AG04450 (cell line): Measurements from ENCODE around the gene HIPK2. TPM values are rescaled to one million over a fixed set of nuclear protein-coding genes. Genes with fewer than 3 reads are reported as not detected.
A peak's percentile ranks its signal among the peaks of the same experiment; 100 is the strongest.

Source experiments
- CTCF ChIA-PET: fragments of 300-600, 350-600 bp; formaldehyde crosslinking; extraction: SDS; loops from one replicate; lab custom pipeline; 2022; ENCODE audit warnings: antibody characterized with exemption, inconsistent platforms; lab: Charles Lee
- POLR2A ChIA-PET: fragments of 350-600 bp; formaldehyde crosslinking; extraction: SDS; loops from one replicate; lab custom pipeline; 2021; ENCODE audit warnings: antibody characterized with exemption, inconsistent platforms; lab: Yijun Ruan, JAX
- DNase-seq: peaks from one replicate; pipeline ENCODE4 v3.0.0-alpha.2; 2011; ENCODE audit warnings: low read depth, low spot score
- H3K27ac ChIP-seq: one replicate; pipeline ENCODE4 v1.5.1; 2012; ENCODE audit warnings: low read depth, low read length, control low read depth
- H3K27me3 ChIP-seq: one replicate; pipeline ENCODE4 v1.6.0; 2012; ENCODE audit warnings: low read length; ENCODE audit not compliant: control insufficient read depth, insufficient read depth
- H3K4me3 ChIP-seq: 2 replicates; pipeline ENCODE4 v1.5.1; 2011; ENCODE audit warnings: mild to moderate bottlenecking, low read depth, low read length, control low read depth
- H3K9me3 ChIP-seq: 2 replicates; pipeline ENCODE4 v1.5.1; 2012; ENCODE audit warnings: low read length; ENCODE audit not compliant: control insufficient read depth, insufficient read depth
- CTCF ChIP-seq: IDR thresholded peaks from 2 replicates; pipeline ENCODE4 v1.5.1; 2011; ENCODE audit warnings: low read depth, low read length, control low read depth, inconsistent platforms
- polyA plus RNA-seq: library from polyadenylated mRNA; depleted of rRNA; stranded (reverse); fragments of >200 nt; gene quantifications from 2 replicates; pipeline ENCODE4 v1.2.3, GENCODE V29; 2011

HIPK2 gene
- polyA plus RNA-seq, 1 experiment: 61.4 TPM

GRCh38 chr7:139567647-139568345 is 210.0 kb downstream of the HIPK2 start:
- TF ChIP-seq CTCF: no peak
- no peak overlapping the region for H3K27ac ChIP-seq
- H3K9me3 ChIP-seq: no peaks in the 10 kb centered on the region
- no peaks in the 10 kb centered on the region for H3K27me3 ChIP-seq
- no peak for DNase-seq
- CTCF ChIA-PET: interaction anchor here (1.1 to 1.2 kb wide), 2 partner anchors 34 to 68 kb away, joined by 3 read pairs; no protein-coding TSS in a partner anchor
- H3K4me3 ChIP-seq: no peak overlapping the region
- POLR2A ChIA-PET: no interaction called here

- ChIA-PET POLR2A (no interaction called here), CTCF (interaction anchor here (1.2 kb wide), 1 partner anchor 35 kb away, joined by 3 read pairs; no protein-coding TSS in a partner anchor)
- H3K4me3 ChIP-seq: no peak overlapping the region
- H3K9me3 ChIP-seq: no peaks in the 10 kb centered on the region
- H3K27ac ChIP-seq: peak overlapping the region; percentile 11
- TF ChIP-seq CTCF: no peak
- no peak for DNase-seq
- H3K27me3 ChIP-seq: no peaks in the 10 kb centered on the region
Measured at GRCh38 chr7:139566736-139567646, 210.8 kb downstream of the HIPK2 start.

- no peak overlapping the region for H3K27ac ChIP-seq
- no peaks in the 10 kb centered on the region for H3K9me3 ChIP-seq
- POLR2A ChIA-PET: no interaction called here
- no peak for DNase-seq
- no peak overlapping the region for H3K4me3 ChIP-seq
- CTCF ChIA-PET: interaction anchor here (1.0 to 2.3 kb wide), 2 partner anchors 66 to 131 kb away, joined by 3 to 15 read pairs; no protein-coding TSS in a partner anchor
- H3K27me3 ChIP-seq: no peaks in the 10 kb centered on the region
- TF ChIP-seq CTCF: no peak
Measured at GRCh38 chr7:139566075-139566474, 211.7 kb downstream of the HIPK2 start.

- no peak for TF ChIP-seq CTCF
- Histone ChIP-seq H3K9me3 (peaks cover 5% of the 10 kb centered on the region; the same call in 1 of the 2 replicates), H3K4me3 (no peak overlapping the region), H3K27me3 (no peaks in the 10 kb centered on the region), H3K27ac (no peak overlapping the region)
- DNase-seq: no peak
- ChIA-PET POLR2A (no interaction called here), CTCF (no interaction called here)
Measured at GRCh38 chr7:139563856-139564255, 213.9 kb downstream of the HIPK2 start.
